ENCODE measurements around the gene TRAF3IP3.

GRCh38 chr1:209759829-209760359, 4.0 kb downstream of the TRAF3IP3 start:
- TF ChIP-seq GATA2 (IDR thresholded peaks at IDR 0.05; ENCODE audit: low read depth, low read length) (no peak), GATA3 (IDR thresholded peaks at IDR 0.05; ENCODE audit: low read depth, low read length) (no peak)

Data from SH-SY5Y (cell line).